ENCODE results near the gene TMEM229A. TPM values are rescaled to one million over a fixed set of nuclear protein-coding genes. Genes with fewer than 3 reads are reported as not detected.

TMEM229A gene
- total RNA-seq, 1 donor from 2014 or later, result not detected

DNA sequence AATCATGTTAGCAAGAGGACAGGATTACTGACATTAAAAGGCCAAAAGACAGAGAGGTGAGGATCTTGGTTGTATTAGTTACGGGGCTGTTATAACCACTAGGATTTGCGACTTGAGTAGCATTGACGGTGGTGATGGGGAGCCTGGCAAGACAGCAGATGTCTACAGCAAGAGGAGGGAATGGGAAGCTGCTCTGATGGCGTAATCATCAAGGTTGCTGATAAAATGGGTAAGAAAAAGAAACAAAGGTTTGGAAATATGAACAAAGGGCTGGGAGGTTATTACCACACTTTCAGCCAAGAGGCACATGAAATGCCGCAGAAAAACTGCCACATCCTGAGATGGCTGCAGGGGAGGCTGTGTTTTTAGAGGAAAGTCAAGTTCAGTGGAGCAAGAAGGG is 33.9 kb downstream of the TMEM229A start:
- Mint-ChIP-seq H3K27ac (ENCODE audit: unreplicated experiment) (no peak overlapping the region), H3K4me1 (ENCODE audit: low read depth, unreplicated experiment) (no peaks in the 10 kb centered on the region), H3K27me3 (ENCODE audit: unreplicated experiment) (peaks cover 1% of the 10 kb centered on the region), H3K36me3 (ENCODE audit: unreplicated experiment) (no peaks in the 10 kb centered on the region), H3K4me3 (ENCODE audit: unreplicated experiment) (no peak overlapping the region), H3K9me3 (ENCODE audit: unreplicated experiment) (peaks cover 7% of the 10 kb centered on the region)
- TF ChIP-seq, protein P1, sequence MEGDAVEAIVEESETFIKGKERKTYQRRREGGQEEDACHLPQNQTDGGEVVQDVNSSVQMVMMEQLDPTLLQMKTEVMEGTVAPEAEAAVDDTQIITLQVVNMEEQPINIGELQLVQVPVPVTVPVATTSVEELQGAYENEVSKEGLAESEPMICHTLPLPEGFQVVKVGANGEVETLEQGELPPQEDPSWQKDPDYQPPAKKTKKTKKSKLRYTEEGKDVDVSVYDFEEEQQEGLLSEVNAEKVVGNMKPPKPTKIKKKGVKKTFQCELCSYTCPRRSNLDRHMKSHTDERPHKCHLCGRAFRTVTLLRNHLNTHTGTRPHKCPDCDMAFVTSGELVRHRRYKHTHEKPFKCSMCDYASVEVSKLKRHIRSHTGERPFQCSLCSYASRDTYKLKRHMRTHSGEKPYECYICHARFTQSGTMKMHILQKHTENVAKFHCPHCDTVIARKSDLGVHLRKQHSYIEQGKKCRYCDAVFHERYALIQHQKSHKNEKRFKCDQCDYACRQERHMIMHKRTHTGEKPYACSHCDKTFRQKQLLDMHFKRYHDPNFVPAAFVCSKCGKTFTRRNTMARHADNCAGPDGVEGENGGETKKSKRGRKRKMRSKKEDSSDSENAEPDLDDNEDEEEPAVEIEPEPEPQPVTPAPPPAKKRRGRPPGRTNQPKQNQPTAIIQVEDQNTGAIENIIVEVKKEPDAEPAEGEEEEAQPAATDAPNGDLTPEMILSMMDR (IDR thresholded peaks at IDR 0.05; ENCODE audit: partially characterized antibody, unreplicated experiment), result no peak
- no peak for DNase-seq

DNA sequence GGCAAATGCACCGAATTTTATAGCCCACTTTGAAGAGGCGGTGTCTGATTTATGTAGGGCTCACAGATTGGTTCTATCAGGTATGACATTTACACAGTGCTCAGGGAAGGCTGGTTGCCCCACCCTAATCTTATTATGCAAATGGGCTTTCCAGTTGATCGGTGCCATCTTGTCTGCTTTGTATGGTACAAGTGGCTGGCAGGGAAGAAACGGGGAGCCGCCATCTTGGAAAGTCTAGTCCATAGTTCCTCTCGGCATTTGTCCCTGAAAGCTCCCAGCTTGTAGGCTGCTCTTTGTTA is 36.6 kb downstream of the TMEM229A start:
- peaks cover 1% of the 10 kb centered on the region for H3K27me3 Mint-ChIP-seq (ENCODE audit: unreplicated experiment)
- TF ChIP-seq, protein P1 (IDR thresholded peaks at IDR 0.05; ENCODE audit: partially characterized antibody, unreplicated experiment), result no peak
- H3K4me3 Mint-ChIP-seq (ENCODE audit: unreplicated experiment), result no peak overlapping the region
- H3K9me3 Mint-ChIP-seq (ENCODE audit: unreplicated experiment), result peaks cover 2% of the 10 kb centered on the region
- no peak overlapping the region for H3K27ac Mint-ChIP-seq (ENCODE audit: unreplicated experiment)
- no peaks in the 10 kb centered on the region for H3K36me3 Mint-ChIP-seq (ENCODE audit: unreplicated experiment)
- H3K4me1 Mint-ChIP-seq (ENCODE audit: low read depth, unreplicated experiment), result no peaks in the 10 kb centered on the region
- no peak for DNase-seq

DNA sequence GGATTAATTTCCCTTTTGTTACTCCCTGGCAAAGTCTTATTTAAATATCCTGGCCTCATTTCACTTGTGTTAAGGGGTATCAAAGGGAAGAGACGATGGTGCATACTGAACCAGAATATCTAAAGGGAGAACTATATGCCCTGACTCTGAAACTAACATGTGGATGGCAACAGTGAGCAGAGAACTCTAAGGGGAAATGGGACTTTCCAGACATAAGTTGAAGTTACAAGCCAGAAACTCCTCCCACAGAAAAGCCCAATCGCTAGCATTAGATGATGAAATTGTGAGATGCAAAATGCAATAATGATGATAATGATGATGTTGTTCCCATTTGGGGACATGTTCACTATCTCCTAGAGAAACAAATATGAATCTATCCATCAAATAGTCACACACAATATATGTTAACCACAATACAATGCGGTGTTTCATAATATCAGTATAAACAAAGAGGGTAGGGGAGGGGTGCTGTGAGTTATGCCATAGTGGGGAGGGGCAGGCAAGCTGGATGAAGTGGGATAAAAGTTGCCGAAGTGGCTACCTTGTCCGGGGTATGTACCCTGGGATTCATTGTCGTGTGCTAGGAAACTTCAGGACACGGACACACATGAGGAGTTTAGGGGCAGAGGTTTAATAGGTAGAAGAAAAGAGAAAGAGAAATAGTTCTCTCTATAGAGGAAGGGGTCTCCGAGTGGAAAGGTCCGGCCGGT is 37.1 kb downstream of the TMEM229A start:
- TF ChIP-seq, protein P1 (IDR thresholded peaks at IDR 0.05; ENCODE audit: partially characterized antibody, unreplicated experiment), result no peak
- Mint-ChIP-seq H3K4me1 (ENCODE audit: low read depth, unreplicated experiment) (no peaks in the 10 kb centered on the region), H3K36me3 (ENCODE audit: unreplicated experiment) (no peaks in the 10 kb centered on the region), H3K4me3 (ENCODE audit: unreplicated experiment) (no peak overlapping the region), H3K9me3 (ENCODE audit: unreplicated experiment) (peaks cover 2% of the 10 kb centered on the region), H3K27ac (ENCODE audit: unreplicated experiment) (no peak overlapping the region), H3K27me3 (ENCODE audit: unreplicated experiment) (peaks cover 1% of the 10 kb centered on the region)
- no peak for DNase-seq

DNA sequence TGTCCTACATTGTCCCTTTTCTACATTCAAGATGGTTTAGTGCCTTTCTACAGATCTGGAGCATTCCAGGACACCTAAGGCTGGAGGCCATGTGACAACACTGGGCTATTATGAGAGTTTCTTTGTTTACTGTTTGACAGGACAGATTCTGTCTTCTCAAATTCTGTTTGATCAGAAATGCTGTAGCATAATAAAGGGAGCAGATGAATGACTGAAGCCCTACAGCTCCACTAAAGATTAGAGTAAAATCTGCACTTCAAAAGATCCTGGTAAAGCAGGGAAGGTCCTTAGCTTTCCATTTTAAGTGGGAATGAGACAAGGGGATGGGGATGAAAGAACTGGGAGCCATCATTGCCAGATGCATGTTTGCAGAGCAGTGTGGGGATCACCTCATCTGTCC is 38.4 kb downstream of the TMEM229A start:
- no peak overlapping the region for H3K27ac Mint-ChIP-seq (ENCODE audit: unreplicated experiment)
- TF ChIP-seq, protein P1 (IDR thresholded peaks at IDR 0.05; ENCODE audit: partially characterized antibody, unreplicated experiment), result no peak
- DNase-seq, result no peak
- no peaks in the 10 kb centered on the region for H3K27me3 Mint-ChIP-seq (ENCODE audit: unreplicated experiment)
- peaks cover 2% of the 10 kb centered on the region for H3K9me3 Mint-ChIP-seq (ENCODE audit: unreplicated experiment)
- no peaks in the 10 kb centered on the region for H3K36me3 Mint-ChIP-seq (ENCODE audit: unreplicated experiment)
- H3K4me3 Mint-ChIP-seq (ENCODE audit: unreplicated experiment), result no peak overlapping the region
- no peaks in the 10 kb centered on the region for H3K4me1 Mint-ChIP-seq (ENCODE audit: low read depth, unreplicated experiment)

DNA sequence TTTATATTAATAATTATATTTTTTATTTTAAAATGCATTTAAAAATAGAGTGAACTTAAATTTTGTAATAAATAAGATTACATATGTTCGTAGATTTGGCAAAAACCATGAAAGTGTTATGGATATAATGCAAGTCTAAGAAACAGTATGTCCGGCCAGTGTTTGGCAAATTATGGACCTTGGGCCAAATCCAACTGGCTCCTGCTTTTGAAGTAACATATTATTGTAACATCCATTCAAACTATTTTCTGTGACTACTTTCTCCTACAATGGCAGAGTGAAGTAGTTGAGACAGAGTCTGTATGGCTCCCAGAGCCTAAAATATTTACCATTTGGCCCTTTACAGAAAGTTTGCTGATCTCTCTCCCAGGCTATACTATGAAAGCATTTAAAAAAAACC is 38.9 kb downstream of the TMEM229A start:
- TF ChIP-seq, protein P1 (IDR thresholded peaks at IDR 0.05; ENCODE audit: partially characterized antibody, unreplicated experiment), result no peak
- peaks cover 2% of the 10 kb centered on the region for H3K9me3 Mint-ChIP-seq (ENCODE audit: unreplicated experiment)
- H3K4me3 Mint-ChIP-seq (ENCODE audit: unreplicated experiment), result no peak overlapping the region
- H3K36me3 Mint-ChIP-seq (ENCODE audit: unreplicated experiment), result no peaks in the 10 kb centered on the region
- DNase-seq, result no peak
- H3K4me1 Mint-ChIP-seq (ENCODE audit: low read depth, unreplicated experiment), result no peaks in the 10 kb centered on the region
- no peaks in the 10 kb centered on the region for H3K27me3 Mint-ChIP-seq (ENCODE audit: unreplicated experiment)
- no peak overlapping the region for H3K27ac Mint-ChIP-seq (ENCODE audit: unreplicated experiment)

Measured in glutamatergic neuron (in vitro differentiated cells).